Thyroid gland (tissue), 4 donors: ENCODE measurements around the gene TRIM24. TPM values are rescaled to one million over a fixed set of nuclear protein-coding genes. Genes with fewer than 3 reads are reported as not detected.
"Not testable (repeated sequence)": the region's sequence is repeated elsewhere in the genome, so short reads cannot be mapped to it uniquely, and the experiment has no call there.

ENCODE experiments used
- DNase-seq, 2 donors: peaks; one replicate each; pipeline ENCODE4 v3.0.0-alpha.2; 2019
- H3K27ac ChIP-seq, 3 donors: fragments of 200-600 bp; sonication (generic); 1 replicate in 2 of 3; 2 replicates in 1 of 3; pipeline ENCODE4 v1.5.1; 2016 to 2019; ENCODE audit warnings: mild to moderate bottlenecking in 1 of 3, moderate library complexity in 1 of 3
- H3K27me3 ChIP-seq: fragments of 200-600 bp; sonication (generic); one replicate; pipeline ENCODE4 v1.5.1; 2019
- H3K36me3 ChIP-seq, 2 donors: fragments of 200-600 bp; sonication (generic); one replicate each; pipeline ENCODE4 v1.5.1; 2016 to 2019
- H3K4me1 ChIP-seq, 2 donors: fragments of 200-600 bp; sonication (generic); one replicate each; pipeline ENCODE4 v1.5.1; 2017 to 2019
- H3K4me3 ChIP-seq, 3 donors: fragments of 200-600 bp; sonication (generic); replicated peaks in 1 of 3; 1 replicate in 2 of 3; 2 replicates in 1 of 3; pipeline ENCODE4 v1.5.1; 2016; ENCODE audit warnings: mild to moderate bottlenecking in 1 of 3
- H3K9me3 ChIP-seq: fragments of 200-600 bp; sonication (generic); one replicate; pipeline ENCODE4 v1.5.1; 2017
- CTCF ChIP-seq, 6 experiments: fragments of 200-600 bp in 3 of 6; fragments of 450-650 bp in 3 of 6; sonication (generic) in 3 of 6; IDR thresholded peaks; one replicate each; pipeline ENCODE4 v1.5.1; 2016 to 2019; ENCODE audit warnings: antibody characterized with exemption in 6 of 6, mild to moderate bottlenecking in 2 of 6, inconsistent platforms in 1 of 6, moderate library complexity in 1 of 6
- POLR2A ChIP-seq, 2 donors: fragments of 450-650 bp; IDR thresholded peaks; one replicate each; pipeline ENCODE4 v1.6.1; 2017; ENCODE audit warnings: antibody characterized with exemption in 2 of 2, mild to moderate bottlenecking in 2 of 2, moderate library complexity in 1 of 2
- WGBS, 2 donors: methylation state at CpG; one replicate each; pipeline ENCODE4 v1.1.5; 2017; 5-methylcytosine and 5-hydroxymethylcytosine counted together
- intact Hi-C: fragments of 100-400 bp; cut with DNase I; formaldehyde crosslinking; loops from one replicate; pipeline ENCODE4 v1.15.1; 2023
- total RNA-seq, 4 donors: library from RNA; depleted of rRNA; stranded (reverse); fragments of >200 nt; gene quantifications; one replicate each; pipeline ENCODE4 v1.2.3, GENCODE V29; 2016

TRIM24 gene
- total RNA-seq, 4 donors from 2014 or later = 21.8 to 27.0 (median 24.7) TPM

GRCh38 chr7:138527746-138528223 is 67.7 kb downstream of the TRIM24 start:
- Histone ChIP-seq H3K27ac (no peak overlapping the region), H3K27me3 (no peaks in the 10 kb centered on the region), H3K9me3 (no peaks in the 10 kb centered on the region), H3K4me1 (no peaks in the 10 kb centered on the region), H3K4me3 (no peak overlapping the region), H3K36me3 (no peaks in the 10 kb centered on the region)
- TF ChIP-seq CTCF (IDR thresholded peaks at IDR 0.05) (no peak), POLR2A (IDR thresholded peaks at IDR 0.05) (no peak)
- intact Hi-C loops = no loop called here
- 95% methylated on average over 5 of the region's 5 CpGs for WGBS, 2 donors
- DNase-seq = no peak

DNA sequence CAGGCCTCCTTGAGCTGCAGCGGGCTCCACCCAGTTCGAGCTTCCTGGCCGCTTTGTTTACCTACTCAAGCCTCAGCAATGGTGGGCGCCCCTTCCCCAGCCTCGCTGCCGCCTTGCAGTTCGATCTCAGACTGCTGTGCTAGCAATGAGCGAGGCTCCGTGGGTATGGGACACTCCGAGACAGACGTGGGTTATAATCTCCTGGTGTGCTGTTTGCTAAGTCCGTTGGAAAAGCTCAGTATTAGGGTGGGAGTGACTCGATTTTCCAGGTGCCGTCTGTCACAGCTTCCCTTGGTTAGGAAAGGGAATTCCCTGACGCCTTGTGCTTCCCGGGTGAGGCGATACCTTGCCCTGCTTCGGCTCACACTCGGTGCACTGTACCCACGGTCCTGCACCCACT is 76.8 kb downstream of the TRIM24 start:
- H3K4me3 ChIP-seq, DNase-seq, H3K27me3 ChIP-seq, H3K9me3 ChIP-seq, H3K27ac ChIP-seq, intact Hi-C loops, H3K36me3 ChIP-seq, H3K4me1 ChIP-seq: not testable (repeated sequence)
- 93 to 94% methylated on average over 18 to 20 of the region's 20 CpGs for whole genome bisulfite sequencing, 2 donors

DNA sequence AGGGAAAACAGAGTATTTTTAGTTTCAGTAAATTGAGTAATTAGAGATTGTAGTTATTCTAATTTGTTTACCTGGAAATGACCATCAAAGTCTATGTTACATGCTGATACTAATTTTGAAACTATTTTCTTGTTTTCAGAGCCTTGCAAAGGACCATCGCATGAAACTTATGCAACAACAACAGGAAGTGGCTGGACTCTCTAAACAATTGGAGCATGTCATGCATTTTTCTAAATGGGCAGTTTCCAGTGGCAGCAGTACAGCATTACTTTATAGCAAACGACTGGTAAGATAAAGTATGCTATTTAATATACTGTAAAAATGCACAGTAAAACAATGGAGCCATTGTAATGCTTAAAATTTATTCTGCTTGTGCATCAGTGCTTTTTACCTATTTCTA is 78.5 kb downstream of the TRIM24 start:
- no peaks in the 10 kb centered on the region for H3K9me3 ChIP-seq
- H3K36me3 ChIP-seq = peaks cover 0 to 4% of the 10 kb centered on the region in 2 donors
- TF ChIP-seq CTCF (IDR thresholded peaks at IDR 0.05) = no peak
- TF ChIP-seq POLR2A (IDR thresholded peaks at IDR 0.05) = no peak
- peak overlapping the region in 1 of 3 donors; percentile 1 for H3K27ac ChIP-seq
- no peak for DNase-seq
- no peaks in the 10 kb centered on the region for H3K27me3 ChIP-seq
- H3K4me1 ChIP-seq = no peaks in the 10 kb centered on the region
- intact Hi-C loops = no loop called here
- 19 to 32% methylated on average over 2 of the region's 2 CpGs for WGBS, 2 donors
- no peak overlapping the region for H3K4me3 ChIP-seq

GRCh38 chr7:138538997-138539644 is 79.1 kb downstream of the TRIM24 start:
- WGBS, 2 donors = 99 to 100% methylated on average over 2 of the region's 2 CpGs
- Histone ChIP-seq H3K9me3 (no peaks in the 10 kb centered on the region), H3K4me3 (no peak overlapping the region), H3K27ac (peak overlapping the region in 1 of 3 donors; percentile 1), H3K4me1 (no peaks in the 10 kb centered on the region), H3K36me3 (peaks cover 0 to 4% of the 10 kb centered on the region in 2 donors), H3K27me3 (no peaks in the 10 kb centered on the region)
- DNase-seq = no peak
- TF ChIP-seq POLR2A (IDR thresholded peaks at IDR 0.05) (no peak), CTCF (IDR thresholded peaks at IDR 0.05) (no peak)
- intact Hi-C loops = no loop called here

- Histone ChIP-seq H3K36me3 (peaks cover 0 to 4% of the 10 kb centered on the region in 2 donors), H3K4me1 (no peaks in the 10 kb centered on the region), H3K27ac (no peak overlapping the region), H3K4me3 (no peak overlapping the region), H3K27me3 (no peaks in the 10 kb centered on the region), H3K9me3 (no peaks in the 10 kb centered on the region)
- TF ChIP-seq POLR2A (IDR thresholded peaks at IDR 0.05) (no peak), CTCF (IDR thresholded peaks at IDR 0.05) (no peak)
- DNase-seq = no peak
- intact Hi-C loops = no loop called here
- WGBS, 2 donors = 96 to 98% methylated on average over 2 of the region's 2 CpGs
Measured at GRCh38 chr7:138542183-138542582, 82.1 kb downstream of the TRIM24 start.
